BLaER1 treated with 17β-estradiol and CSF1 and Interleukin-3, amounts not matched to agents 10 nM and 100 nM (cell line): ENCODE data around the gene OSBPL2.

Source experiments
- H3K27ac ChIP-seq, 11 experiments: shearing (Covaris generic); formaldehyde crosslinking; 2 replicates each; pipeline ENCODE4 v1.8.1; 2022
- H3K27me3 ChIP-seq, 11 experiments: shearing (Covaris generic); formaldehyde crosslinking; 2 replicates each; pipeline ENCODE4 v1.8.1; 2022
- H3K36me3 ChIP-seq, 11 experiments: shearing (Covaris generic); formaldehyde crosslinking; 2 replicates each; pipeline ENCODE4 v1.8.1; 2022
- H3K4me1 ChIP-seq, 10 experiments: shearing (Covaris generic); formaldehyde crosslinking; 2 replicates each; pipeline ENCODE4 v1.8.1; 2022
- H3K4me2 ChIP-seq, 11 experiments: shearing (Covaris generic); formaldehyde crosslinking; 2 replicates each; pipeline ENCODE4 v1.8.1; 2022
- H3K4me3 ChIP-seq, 10 experiments: shearing (Covaris generic); formaldehyde crosslinking; 2 replicates each; pipeline ENCODE4 v1.8.1; 2022
- H3K9ac ChIP-seq, 11 experiments: shearing (Covaris generic); formaldehyde crosslinking; 2 replicates each; pipeline ENCODE4 v1.8.1; 2022
- H3K9me3 ChIP-seq, 11 experiments: shearing (Covaris generic); formaldehyde crosslinking; replicated peaks in 1 of 11; 2 replicates each; pipeline ENCODE4 v1.8.1; 2022
- H4K20me1 ChIP-seq, 11 experiments: shearing (Covaris generic); formaldehyde crosslinking; 2 replicates each; pipeline ENCODE4 v1.8.1; 2022
- Cebpa-rat ChIP-seq, 11 experiments: shearing (Covaris generic); IDR thresholded peaks; 2 replicates each; pipeline ENCODE4 v1.8.1; 2022

Gene OSBPL2

GRCh38 chr20:62254021-62254724, 15.9 kb downstream of the OSBPL2 start:
- Histone ChIP-seq H3K27ac (no peak overlapping the region), H3K27me3 (no peaks in the 10 kb centered on the region), H3K9me3 (no peaks in the 10 kb centered on the region), H4K20me1 (peaks cover 76 to 100% (median 98%) of the 10 kb centered on the region in 11 experiments), H3K4me1 (peaks cover 39 to 52% (median 45%) of the 10 kb centered on the region in 10 experiments), H3K4me3 (peak overlapping the region in 1 of 10 experiments; percentile 38; a peak in 1 of 20 replicates), H3K4me2 (peak overlapping the region; percentile 66 to 92 (median 78)), H3K36me3 (peaks cover 2 to 40% (median 19%) of the 10 kb centered on the region in 11 experiments; a peak in 18 of 22 replicates), H3K9ac (peak overlapping the region in 9 of 11 experiments; percentile 5 to 55 (median 43); a peak in 11 of 22 replicates)
- TF ChIP-seq Cebpa-rat (IDR thresholded peaks at IDR 0.05) = no peak

GRCh38 chr20:62255976-62256375, 17.7 kb downstream of the OSBPL2 start:
- Histone ChIP-seq H4K20me1 (peaks cover 72 to 100% (median 97%) of the 10 kb centered on the region in 11 experiments), H3K9ac (no peak overlapping the region), H3K36me3 (peaks cover 7 to 58% (median 31%) of the 10 kb centered on the region in 11 experiments; a peak in 20 of 22 replicates), H3K4me2 (no peak overlapping the region), H3K9me3 (no peaks in the 10 kb centered on the region), H3K27ac (no peak overlapping the region), H3K27me3 (no peaks in the 10 kb centered on the region), H3K4me3 (no peak overlapping the region), H3K4me1 (peaks cover 24 to 39% (median 32%) of the 10 kb centered on the region in 10 experiments)
- no peak for TF ChIP-seq Cebpa-rat (IDR thresholded peaks at IDR 0.05)

DNA sequence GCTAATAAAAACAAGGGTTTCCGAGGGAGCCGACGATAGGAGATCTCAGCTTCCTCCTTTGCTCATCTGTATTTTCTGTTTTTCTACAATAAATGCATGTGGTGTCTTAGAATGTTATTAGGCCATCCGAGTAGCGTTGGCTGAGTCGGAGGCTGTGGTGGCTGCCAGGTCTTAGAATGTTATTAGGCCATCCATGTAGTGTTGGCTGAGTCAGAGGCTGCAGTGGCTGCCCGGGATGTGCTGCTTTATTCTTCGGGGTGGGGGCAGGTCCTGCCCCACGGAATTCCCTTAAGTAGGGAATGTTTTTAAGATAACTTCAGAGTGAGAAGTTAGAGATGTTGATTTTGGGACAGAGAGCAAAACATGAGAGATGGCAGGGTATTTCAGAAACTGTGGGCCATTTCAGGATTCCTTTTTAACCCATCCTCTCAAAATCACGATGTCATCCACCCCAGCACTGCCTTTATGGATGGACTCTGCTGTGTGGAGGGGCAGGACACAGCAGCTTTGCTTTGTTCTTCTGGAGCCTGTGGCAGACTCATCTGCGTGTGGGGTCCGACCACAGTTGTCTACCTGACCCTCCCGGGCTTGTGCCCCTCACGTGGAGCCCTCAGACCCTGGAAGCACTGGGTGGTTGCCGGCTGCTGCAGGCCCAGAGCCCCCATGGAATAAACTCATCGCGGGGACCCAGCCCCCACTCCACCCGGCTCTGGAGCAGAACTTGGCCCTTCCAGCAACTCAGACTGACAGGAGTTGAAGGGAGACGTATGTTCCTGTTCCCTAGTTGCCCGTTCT, 20.4 kb downstream of the OSBPL2 start:
- Histone ChIP-seq H3K4me2 (no peak overlapping the region), H3K4me1 (peaks cover 12 to 20% (median 17%) of the 10 kb centered on the region in 10 experiments), H3K27ac (no peak overlapping the region), H3K36me3 (peaks cover 15 to 79% (median 57%) of the 10 kb centered on the region in 11 experiments), H3K27me3 (no peaks in the 10 kb centered on the region), H3K9ac (no peak overlapping the region), H3K4me3 (no peak overlapping the region), H3K9me3 (no peaks in the 10 kb centered on the region), H4K20me1 (peaks cover 49 to 95% (median 77%) of the 10 kb centered on the region in 11 experiments)
- TF ChIP-seq Cebpa-rat (IDR thresholded peaks at IDR 0.05) = no peak

DNA sequence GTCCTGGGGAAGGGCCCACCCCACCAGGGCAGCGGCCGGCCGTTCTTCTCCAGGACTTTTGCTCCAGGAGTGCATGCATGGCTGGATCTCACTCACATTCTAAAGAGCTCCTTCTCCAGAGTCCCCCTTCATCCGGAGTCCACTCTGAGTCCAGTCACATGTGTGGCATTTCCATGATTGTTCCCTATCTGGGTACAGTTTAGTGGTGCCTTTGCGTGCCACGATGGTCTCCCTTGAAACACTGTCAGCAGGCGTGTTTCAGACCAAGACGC, 20.9 kb downstream of the OSBPL2 start:
- Histone ChIP-seq H3K27me3 (no peaks in the 10 kb centered on the region), H3K9ac (no peak overlapping the region), H3K4me1 (peaks cover 7 to 14% (median 12%) of the 10 kb centered on the region in 10 experiments), H4K20me1 (peaks cover 43 to 90% (median 72%) of the 10 kb centered on the region in 11 experiments), H3K4me3 (no peak overlapping the region), H3K4me2 (no peak overlapping the region), H3K9me3 (peaks cover 0 to 2% (median 0%) of the 10 kb centered on the region in 11 experiments; a peak in 4 of 22 replicates), H3K27ac (no peak overlapping the region), H3K36me3 (peaks cover 18 to 84% (median 62%) of the 10 kb centered on the region in 11 experiments)
- TF ChIP-seq Cebpa-rat (IDR thresholded peaks at IDR 0.05) = no peak

- no peak overlapping the region for H3K4me3 ChIP-seq
- H3K36me3 ChIP-seq = peaks cover 46 to 100% (median 80%) of the 10 kb centered on the region in 11 experiments
- H4K20me1 ChIP-seq = peaks cover 17 to 67% (median 45%) of the 10 kb centered on the region in 11 experiments; a peak in 17 of 22 replicates
Observed at GRCh38 chr20:62262064-62262463, 23.7 kb downstream of the OSBPL2 start.

DNA sequence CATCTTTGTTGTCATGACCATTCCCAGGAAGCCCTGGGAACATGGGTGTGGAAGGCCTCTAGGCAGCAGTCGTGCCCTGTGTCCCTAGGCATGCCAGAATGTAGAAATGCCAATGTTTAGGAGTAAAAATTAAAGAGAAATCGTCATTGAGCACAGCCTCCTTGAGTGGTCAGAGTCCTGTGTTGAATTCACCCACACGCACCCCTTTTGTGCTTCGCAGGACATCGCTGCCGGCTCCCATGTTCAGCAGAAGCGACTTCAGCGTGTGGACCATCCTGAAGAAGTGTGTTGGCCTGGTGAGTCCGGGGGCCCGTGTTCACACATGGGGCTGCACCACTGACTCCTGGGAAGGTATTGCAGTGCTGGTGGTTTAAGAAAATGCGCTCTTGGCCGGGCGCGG, 25.1 kb downstream of the OSBPL2 start:
- Histone ChIP-seq H4K20me1 (peaks cover 7 to 56% (median 33%) of the 10 kb centered on the region in 11 experiments; a peak in 16 of 22 replicates), H3K4me1 (no peaks in the 10 kb centered on the region; a peak in 1 of 20 replicates), H3K9ac (no peak overlapping the region), H3K27me3 (no peaks in the 10 kb centered on the region), H3K9me3 (peaks cover 13 to 26% (median 20%) of the 10 kb centered on the region in 11 experiments), H3K36me3 (peaks cover 46 to 97% (median 81%) of the 10 kb centered on the region in 11 experiments), H3K27ac (no peak overlapping the region), H3K4me3 (no peak overlapping the region), H3K4me2 (no peak overlapping the region)
- no peak for TF ChIP-seq Cebpa-rat (IDR thresholded peaks at IDR 0.05)

More at GRCh38 chr20:62262064-62262463, 23.7 kb downstream of the OSBPL2 start:
- no peak for TF ChIP-seq Cebpa-rat (IDR thresholded peaks at IDR 0.05)
- Histone ChIP-seq H3K27ac (no peak overlapping the region), H3K4me1 (no peaks in the 10 kb centered on the region; a peak in 1 of 20 replicates), H3K9ac (0 out of 22 replicates have a peak overlapping the region, but pooled peaks of 1 of the 11 experiments have one; percentile 18), H3K9me3 (peaks cover 13 to 26% (median 20%) of the 10 kb centered on the region in 11 experiments), H3K27me3 (no peaks in the 10 kb centered on the region), H3K4me2 (no peak overlapping the region)

- Histone ChIP-seq H3K4me3 (no peak overlapping the region), H3K36me3 (peaks cover 39 to 94% (median 74%) of the 10 kb centered on the region in 11 experiments), H3K9ac (no peak overlapping the region), H3K27me3 (no peaks in the 10 kb centered on the region), H3K27ac (no peak overlapping the region), H3K9me3 (peaks cover 13 to 26% (median 20%) of the 10 kb centered on the region in 11 experiments), H3K4me2 (no peak overlapping the region), H4K20me1 (peaks cover 0 to 53% (median 23%) of the 10 kb centered on the region in 11 experiments; a peak in 12 of 22 replicates), H3K4me1 (no peaks in the 10 kb centered on the region)
- no peak for TF ChIP-seq Cebpa-rat (IDR thresholded peaks at IDR 0.05)
Observed at GRCh38 chr20:62265365-62265764, 27.0 kb downstream of the OSBPL2 start.

DNA sequence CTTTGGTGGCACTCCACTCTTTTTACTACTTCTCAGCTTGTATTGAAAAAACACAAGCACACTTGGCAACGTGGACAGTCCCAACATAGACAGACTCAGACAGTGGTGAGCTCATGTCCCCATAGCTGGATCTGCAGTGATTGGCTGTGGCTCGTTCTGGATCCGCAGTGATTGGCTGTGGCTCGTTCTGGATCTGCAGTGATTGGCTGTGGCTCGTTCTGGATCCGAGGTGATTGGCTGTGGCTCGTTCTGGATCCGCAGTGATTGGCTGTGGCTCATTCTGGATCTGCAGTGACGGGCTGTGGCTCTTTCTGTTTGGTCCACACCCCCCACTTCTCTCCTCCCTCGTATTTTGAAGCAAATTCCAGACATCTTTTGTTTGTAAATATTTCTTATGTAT, 28.0 kb downstream of the OSBPL2 start:
- Histone ChIP-seq H3K9ac (no peak overlapping the region), H3K36me3 (peaks cover 39 to 90% (median 69%) of the 10 kb centered on the region in 11 experiments), H3K27me3 (no peaks in the 10 kb centered on the region), H3K4me1 (no peaks in the 10 kb centered on the region), H3K4me2 (no peak overlapping the region), H3K4me3 (no peak overlapping the region), H3K9me3 (peaks cover 13 to 26% (median 20%) of the 10 kb centered on the region in 11 experiments), H4K20me1 (peaks cover 0 to 44% (median 13%) of the 10 kb centered on the region in 11 experiments; a peak in 11 of 22 replicates), H3K27ac (no peak overlapping the region)
- TF ChIP-seq Cebpa-rat (IDR thresholded peaks at IDR 0.05) = no peak

- Histone ChIP-seq H3K27me3 (no peaks in the 10 kb centered on the region), H3K36me3 (peaks cover 40 to 90% (median 68%) of the 10 kb centered on the region in 11 experiments), H3K4me2 (no peak overlapping the region), H4K20me1 (peaks cover 0 to 41% (median 11%) of the 10 kb centered on the region in 11 experiments; a peak in 9 of 22 replicates), H3K27ac (no peak overlapping the region), H3K4me3 (no peak overlapping the region), H3K4me1 (no peaks in the 10 kb centered on the region), H3K9ac (no peak overlapping the region), H3K9me3 (peaks cover 13 to 26% (median 20%) of the 10 kb centered on the region in 11 experiments)
- TF ChIP-seq Cebpa-rat (IDR thresholded peaks at IDR 0.05) = no peak
Observed at GRCh38 chr20:62266851-62267250, 28.5 kb downstream of the OSBPL2 start.
